ENCODE data around the gene RALB.

RALB gene

GRCh38 chr2:120238728-120239487 is 13.7 kb upstream of the RALB start:
- Histone ChIP-seq H3K36me3 (replicated peaks; ENCODE audit: insufficient read depth, low read length) (no peaks in the 10 kb centered on the region), H4K20me1 (ENCODE audit: insufficient read depth, low read length) (no peaks in the 10 kb centered on the region), H3K9me2 (replicated peaks; ENCODE audit: insufficient read depth, low read length) (no peaks in the 10 kb centered on the region), H2AFZ (ENCODE audit: low read length) (no peak overlapping the region), H3K27me3 (replicated peaks; ENCODE audit: insufficient read depth, low read length) (no peaks in the 10 kb centered on the region), H3K4me2 (ENCODE audit: low read depth, low read length) (no peak overlapping the region), H3K4me1 (ENCODE audit: low read length) (no peaks in the 10 kb centered on the region), H3K4me3 (ENCODE audit: low read length) (no peak overlapping the region), H3K9me3 (replicated peaks; ENCODE audit: insufficient read depth, low read length) (no peaks in the 10 kb centered on the region), H3K79me2 (ENCODE audit: low read length) (no peaks in the 10 kb centered on the region), H3K27ac (ENCODE audit: low read length) (no peak overlapping the region), H3K9ac (ENCODE audit: low read length) (no peak overlapping the region), H3F3A (ENCODE audit: insufficient read depth, low read length) (no peaks in the 10 kb centered on the region)
- DNase-seq, result no peak
- TF ChIP-seq CTCF (IDR thresholded peaks at IDR 0.05; ENCODE audit: low read length) (no peak), EZH2phosphoT487 (IDR thresholded peaks at IDR 0.05; ENCODE audit: low read length) (no peak), EZH2 (optimal IDR thresholded peaks at IDR 0.05; ENCODE audit: low read depth, low read length) (no peak)

- H2AFZ ChIP-seq (ENCODE audit: low read length), result no peak overlapping the region
- H3K4me3 ChIP-seq (ENCODE audit: low read length), result no peak overlapping the region
- no peaks in the 10 kb centered on the region for H3K4me1 ChIP-seq (ENCODE audit: low read length)
- H3K4me2 ChIP-seq (ENCODE audit: low read depth, low read length), result no peak overlapping the region
- no peaks in the 10 kb centered on the region for H3F3A ChIP-seq (ENCODE audit: insufficient read depth, low read length)
- no peaks in the 10 kb centered on the region for H3K9me3 ChIP-seq (replicated peaks; ENCODE audit: insufficient read depth, low read length)
- no peaks in the 10 kb centered on the region for H4K20me1 ChIP-seq (ENCODE audit: insufficient read depth, low read length)
- TF ChIP-seq CTCF (IDR thresholded peaks at IDR 0.05; ENCODE audit: low read length) (no peak), EZH2 (optimal IDR thresholded peaks at IDR 0.05; ENCODE audit: low read depth, low read length) (no peak), EZH2phosphoT487 (IDR thresholded peaks at IDR 0.05; ENCODE audit: low read length) (no peak)
- no peak overlapping the region for H3K27ac ChIP-seq (ENCODE audit: low read length)
- no peak overlapping the region for H3K9ac ChIP-seq (ENCODE audit: low read length)
- no peaks in the 10 kb centered on the region for H3K79me2 ChIP-seq (ENCODE audit: low read length)
- H3K27me3 ChIP-seq (replicated peaks; ENCODE audit: insufficient read depth, low read length), result no peaks in the 10 kb centered on the region
- no peak for DNase-seq
- H3K9me2 ChIP-seq (replicated peaks; ENCODE audit: insufficient read depth, low read length), result no peaks in the 10 kb centered on the region
- H3K36me3 ChIP-seq (replicated peaks; ENCODE audit: insufficient read depth, low read length), result no peaks in the 10 kb centered on the region
These were observed 13.0 kb upstream of the RALB start for GRCh38 chr2:120239488-120240287.

- Histone ChIP-seq H3K4me3 (ENCODE audit: low read length) (no peak overlapping the region), H2AFZ (ENCODE audit: low read length) (no peak overlapping the region), H3K9ac (ENCODE audit: low read length) (no peak overlapping the region), H3K27ac (ENCODE audit: low read length) (no peak overlapping the region), H3K27me3 (replicated peaks; ENCODE audit: insufficient read depth, low read length) (no peaks in the 10 kb centered on the region), H3K79me2 (ENCODE audit: low read length) (no peaks in the 10 kb centered on the region), H3F3A (ENCODE audit: insufficient read depth, low read length) (no peaks in the 10 kb centered on the region), H3K9me3 (replicated peaks; ENCODE audit: insufficient read depth, low read length) (no peaks in the 10 kb centered on the region), H3K4me2 (ENCODE audit: low read depth, low read length) (no peak overlapping the region), H3K9me2 (replicated peaks; ENCODE audit: insufficient read depth, low read length) (no peaks in the 10 kb centered on the region), H3K36me3 (replicated peaks; ENCODE audit: insufficient read depth, low read length) (no peaks in the 10 kb centered on the region), H4K20me1 (ENCODE audit: insufficient read depth, low read length) (no peaks in the 10 kb centered on the region), H3K4me1 (ENCODE audit: low read length) (no peaks in the 10 kb centered on the region)
- no peak for DNase-seq
- TF ChIP-seq EZH2 (optimal IDR thresholded peaks at IDR 0.05; ENCODE audit: low read depth, low read length) (no peak), CTCF (IDR thresholded peaks at IDR 0.05; ENCODE audit: low read length) (no peak), EZH2phosphoT487 (IDR thresholded peaks at IDR 0.05; ENCODE audit: low read length) (no peak)
These were observed 11.7 kb upstream of the RALB start for GRCh38 chr2:120240901-120241429.
